GM23338 (cell line): ENCODE data around the gene LRP11.

Source experiments
- CREB1 ChIP-seq: fragments of 250-450 bp; sonication (Bioruptor Pico); IDR thresholded peaks from 2 replicates; pipeline ENCODE4 v1.5.0; 2020; ENCODE audit warnings: low read depth, mild to moderate bottlenecking, moderate library complexity
- ETS1 ChIP-seq: IDR thresholded peaks from 2 replicates; pipeline ENCODE4 v1.6.1; 2016; ENCODE audit warnings: antibody characterized with exemption
- EZH2phosphoT487 ChIP-seq: fragments of 200-600 bp; sonication (generic); IDR thresholded peaks from one replicate; pipeline ENCODE4 v1.8.1; 2018; ENCODE audit warnings: antibody characterized with exemption; ENCODE audit not compliant: unreplicated experiment
- POLR2AphosphoS5 ChIP-seq: IDR thresholded peaks from 2 replicates; pipeline ENCODE4 v1.6.1; 2016; ENCODE audit warnings: antibody characterized with exemption, low read depth
- REST ChIP-seq: IDR thresholded peaks from one replicate; pipeline ENCODE4 v1.6.1; 2018; ENCODE audit warnings: antibody characterized with exemption; ENCODE audit not compliant: unreplicated experiment
- TF ChIP-seq, protein P1 (sequence below), 2 experiments: fragments of 200-600 bp in 1 of 2; sonication (generic) in 1 of 2; conservative IDR thresholded peaks; 2 replicates each; pipeline versions ENCODE4 v1.5.1 to v1.6.1; 2016 to 2017; ENCODE audit warnings: antibody characterized with exemption in 2 of 2, low read depth in 2 of 2, mild to moderate bottlenecking in 2 of 2, moderate library complexity in 1 of 2

DNA sequence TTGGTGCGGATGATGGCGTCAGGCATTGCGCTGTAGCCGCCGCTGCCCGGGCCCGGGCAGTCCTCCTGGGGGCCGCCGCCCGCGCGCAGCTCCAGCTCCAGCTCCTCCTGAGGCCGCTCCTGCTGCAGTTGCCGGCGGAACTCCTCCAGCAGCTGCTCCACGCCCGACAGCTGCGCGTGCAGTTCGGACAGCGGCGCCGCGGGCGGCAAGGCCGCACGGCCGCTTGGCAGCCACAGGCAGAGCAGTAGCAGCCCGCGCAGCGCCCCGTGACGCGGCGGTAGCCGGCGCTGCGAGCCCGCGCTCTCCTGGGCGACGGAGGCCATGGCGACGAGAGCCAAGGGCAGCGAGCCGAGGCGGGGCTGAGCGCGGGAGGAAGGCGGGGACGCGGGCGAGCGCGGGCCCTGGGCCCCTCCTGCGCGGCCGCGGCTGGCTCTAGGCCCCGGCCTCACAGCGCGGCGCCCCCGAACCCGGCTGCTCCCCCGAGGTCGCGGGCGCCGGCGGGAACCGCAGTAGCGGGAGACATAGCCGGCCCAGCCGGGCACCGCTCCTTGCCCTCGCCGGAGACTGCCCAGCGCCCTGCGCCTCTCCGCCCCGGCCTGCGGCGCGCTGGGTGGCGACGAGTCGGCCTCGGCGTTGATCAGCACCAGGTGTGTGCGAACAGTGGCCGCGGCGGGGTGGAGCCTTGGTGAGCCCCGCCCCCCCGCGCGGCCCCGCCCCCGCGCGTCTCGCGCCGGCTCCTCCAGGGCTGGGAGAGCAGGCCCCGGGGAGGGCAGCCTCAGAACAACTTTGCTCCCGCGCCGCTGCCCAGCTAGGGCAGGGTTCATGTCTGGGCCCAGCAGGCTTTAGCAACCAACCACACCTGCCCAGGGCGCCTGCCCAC lies at the start of gene LRP11:
- TF ChIP-seq, protein P1, sequence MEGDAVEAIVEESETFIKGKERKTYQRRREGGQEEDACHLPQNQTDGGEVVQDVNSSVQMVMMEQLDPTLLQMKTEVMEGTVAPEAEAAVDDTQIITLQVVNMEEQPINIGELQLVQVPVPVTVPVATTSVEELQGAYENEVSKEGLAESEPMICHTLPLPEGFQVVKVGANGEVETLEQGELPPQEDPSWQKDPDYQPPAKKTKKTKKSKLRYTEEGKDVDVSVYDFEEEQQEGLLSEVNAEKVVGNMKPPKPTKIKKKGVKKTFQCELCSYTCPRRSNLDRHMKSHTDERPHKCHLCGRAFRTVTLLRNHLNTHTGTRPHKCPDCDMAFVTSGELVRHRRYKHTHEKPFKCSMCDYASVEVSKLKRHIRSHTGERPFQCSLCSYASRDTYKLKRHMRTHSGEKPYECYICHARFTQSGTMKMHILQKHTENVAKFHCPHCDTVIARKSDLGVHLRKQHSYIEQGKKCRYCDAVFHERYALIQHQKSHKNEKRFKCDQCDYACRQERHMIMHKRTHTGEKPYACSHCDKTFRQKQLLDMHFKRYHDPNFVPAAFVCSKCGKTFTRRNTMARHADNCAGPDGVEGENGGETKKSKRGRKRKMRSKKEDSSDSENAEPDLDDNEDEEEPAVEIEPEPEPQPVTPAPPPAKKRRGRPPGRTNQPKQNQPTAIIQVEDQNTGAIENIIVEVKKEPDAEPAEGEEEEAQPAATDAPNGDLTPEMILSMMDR (conservative IDR thresholded peaks at IDR 0.05; ENCODE audit: low read depth in 2 of 2) = no peak
- TF ChIP-seq POLR2AphosphoS5 (peak; percentile 88), CREB1 (CRISPR knock-in tag) (peak; percentile 62), ETS1 (no peak), REST (peak; percentile 65), EZH2phosphoT487 (no peak)
